H1 (cell line): ENCODE results near the gene NXPH4. TPM values are rescaled to one million over a fixed set of nuclear protein-coding genes. Genes with fewer than 3 reads are reported as not detected.

Experiments
- CTCF ChIA-PET: fragments of 300-600 bp; sonication (Branson Sonifier 250); formaldehyde crosslinking; loops from one replicate; lab custom pipeline; 2021; ENCODE audit not compliant: partially characterized antibody; lab: Charles Lee
- POLR2A ChIA-PET: fragments of 300-600 bp; sonication (Branson Sonifier 250); formaldehyde crosslinking; loops from one replicate; lab custom pipeline; 2021; ENCODE audit warnings: inconsistent platforms; ENCODE audit not compliant: partially characterized antibody; lab: Charles Lee
- DNase-seq, 2 experiments: peaks; one replicate each; pipeline versions ENCODE4 v3.0.0 to v3.0.0-alpha.2; 2010 to 2022; ENCODE audit warnings: low spot score in 2 of 2, low read depth in 1 of 2, mixed read lengths in 1 of 2
- FAIRE-seq: peaks from 2 replicates; lab custom pipeline; 2011; peaks lifted over from hg19 to GRCh38; lab: Jason Lieb, UNC
- H2AFZ ChIP-seq: 2 replicates; pipeline ENCODE4 v1.8.1; 2012; ENCODE audit warnings: low read length, inconsistent platforms
- H2AK5ac ChIP-seq: 2 replicates; pipeline ENCODE4 v1.6.1; 2013; ENCODE audit warnings: low read depth, low read length
- H2BK120ac ChIP-seq: replicated peaks from 2 replicates; pipeline ENCODE3; 2013; ENCODE audit warnings: low read depth, low read length, inconsistent platforms
- H2BK12ac ChIP-seq: 2 replicates; pipeline ENCODE4 v1.6.1; 2013; ENCODE audit warnings: low read depth, low read length
- H2BK15ac ChIP-seq: 2 replicates; pipeline ENCODE4 v1.6.1; 2013; ENCODE audit warnings: low read length
- H2BK20ac ChIP-seq: 2 replicates; pipeline ENCODE4 v1.6.1; 2013; ENCODE audit warnings: low read length
- H2BK5ac ChIP-seq: 2 replicates; pipeline ENCODE4 v1.6.1; 2013; ENCODE audit warnings: low read depth, low read length
- H3K14ac ChIP-seq: 2 replicates; pipeline ENCODE4 v1.6.1; 2013; ENCODE audit warnings: inconsistent platforms; ENCODE audit not compliant: insufficient read length
- H3K18ac ChIP-seq: 2 replicates; pipeline ENCODE4 v1.6.1; 2013; ENCODE audit warnings: low read length; ENCODE audit errors: extremely low read depth
- H3K23ac ChIP-seq: 2 replicates; pipeline ENCODE4 v1.6.1; 2013; ENCODE audit warnings: inconsistent platforms; ENCODE audit not compliant: insufficient read length
- H3K23me2 ChIP-seq: 2 replicates; pipeline ENCODE4 v1.6.1; 2013; ENCODE audit warnings: low read depth, low read length
- H3K27ac ChIP-seq: 2 replicates; pipeline ENCODE4 v1.6.1; 2011; ENCODE audit warnings: low read depth, low read length, inconsistent platforms
- H3K27me3 ChIP-seq, 4 experiments: replicated peaks in 1 of 4; 1 replicate in 1 of 4; 2 replicates in 3 of 4; pipeline versions ENCODE4 v1.6.1 to v1.8.1; 2011 to 2013; ENCODE audit warnings: low read length in 3 of 4, mild to moderate bottlenecking in 3 of 4, inconsistent platforms in 2 of 4, mixed read lengths in 2 of 4, moderate library complexity in 1 of 4; ENCODE audit not compliant: control insufficient read depth in 3 of 4, insufficient read depth in 3 of 4; ENCODE audit errors: extremely low read depth in 1 of 4
- H3K36me3 ChIP-seq, 4 experiments: 2 replicates each; pipeline versions ENCODE4 v1.6.1 to v1.8.1; 2011 to 2013; ENCODE audit warnings: mild to moderate bottlenecking in 4 of 4, low read length in 3 of 4, moderate library complexity in 2 of 4, control low read depth in 1 of 4, inconsistent platforms in 1 of 4; ENCODE audit not compliant: insufficient read depth in 4 of 4, control insufficient read depth in 2 of 4
- H3K4ac ChIP-seq: replicated peaks from 2 replicates; pipeline ENCODE3; 2013; ENCODE audit warnings: low read length, low read depth, mixed read lengths, inconsistent platforms; ENCODE audit not compliant: insufficient read length
- H3K4me1 ChIP-seq, 4 experiments: replicated peaks in 1 of 4; 1 replicate in 1 of 4; 2 replicates in 3 of 4; pipeline versions ENCODE4 v1.6.1 to v1.8.1; 2011 to 2013; ENCODE audit warnings: low read length in 3 of 4, inconsistent platforms in 2 of 4, mixed read lengths in 1 of 4; ENCODE audit not compliant: insufficient read depth in 4 of 4, control insufficient read depth in 3 of 4
- H3K4me2 ChIP-seq, 2 experiments: 2 replicates each; pipeline versions ENCODE4 v1.6.1 to v1.8.1; 2011 to 2013; ENCODE audit warnings: low read depth in 2 of 2, low read length in 2 of 2, control low read depth in 1 of 2, inconsistent platforms in 1 of 2, mild to moderate bottlenecking in 1 of 2; ENCODE audit not compliant: insufficient read depth in 1 of 2
- H3K4me3 ChIP-seq, 4 experiments: fragments of 200-600, 300-600 bp in 1 of 4; sonication (generic), shearing (Covaris generic), sonication (Bioruptor Twin) in 1 of 4; 2 replicates each; pipeline versions ENCODE4 v1.5.1 to v1.8.1; 2011 to 2016; ENCODE audit warnings: low read length in 4 of 4, low read depth in 3 of 4, control low read depth in 2 of 4, inconsistent platforms in 2 of 4, mild to moderate bottlenecking in 2 of 4, mixed read lengths in 1 of 4, moderate library complexity in 1 of 4; ENCODE audit not compliant: insufficient read depth in 2 of 4; ENCODE audit errors: extremely low read depth in 1 of 4
- H3K56ac ChIP-seq: replicated peaks from 2 replicates; pipeline ENCODE3; 2013; ENCODE audit warnings: low read depth, mild to moderate bottlenecking, mixed read lengths, low read length, inconsistent platforms; ENCODE audit not compliant: insufficient read length
- H3K79me1 ChIP-seq: 2 replicates; pipeline ENCODE4 v1.6.1; 2013; ENCODE audit warnings: low read depth, low read length, control low read depth
- H3K79me2 ChIP-seq, 2 experiments: 2 replicates each; pipeline versions ENCODE4 v1.6.1 to v1.8.1; 2012 to 2013; ENCODE audit warnings: low read length in 2 of 2, mild to moderate bottlenecking in 2 of 2, inconsistent platforms in 1 of 2; ENCODE audit not compliant: insufficient read depth in 2 of 2, control insufficient read depth in 1 of 2
- H3K9ac ChIP-seq, 4 experiments: replicated peaks in 1 of 4; 1 replicate in 1 of 4; 2 replicates in 3 of 4; pipeline versions ENCODE4 v1.6.1 to v1.8.1; 2011 to 2013; ENCODE audit warnings: low read depth in 3 of 4, low read length in 3 of 4, control low read depth in 2 of 4, mild to moderate bottlenecking in 2 of 4, moderate library complexity in 2 of 4, inconsistent platforms in 1 of 4; ENCODE audit errors: extremely low read depth in 1 of 4
- H3K9me3 ChIP-seq, 2 experiments: 2 replicates each; pipeline versions ENCODE4 v1.6.1 to v1.8.1; 2012 to 2013; ENCODE audit warnings: mild to moderate bottlenecking in 2 of 2, moderate library complexity in 2 of 2, control low read depth in 1 of 2, inconsistent platforms in 1 of 2, low read depth in 1 of 2, low read length in 1 of 2, mixed read lengths in 1 of 2; ENCODE audit not compliant: insufficient read depth in 2 of 2
- H4K20me1 ChIP-seq, 2 experiments: replicated peaks in 1 of 2; 2 replicates each; pipeline versions ENCODE3 to v1.8.1; 2011 to 2013; ENCODE audit warnings: inconsistent platforms in 2 of 2, low read length in 2 of 2, mild to moderate bottlenecking in 1 of 2; ENCODE audit not compliant: insufficient read depth in 2 of 2, control insufficient read depth in 1 of 2
- H4K5ac ChIP-seq: 2 replicates; pipeline ENCODE4 v1.6.1; 2013; ENCODE audit warnings: low read length, low read depth, mixed read lengths, inconsistent platforms; ENCODE audit not compliant: insufficient read length
- H4K8ac ChIP-seq: 2 replicates; pipeline ENCODE4 v1.8.0; 2013; ENCODE audit warnings: mild to moderate bottlenecking, moderate library complexity, low read length, inconsistent platforms; ENCODE audit not compliant: insufficient read depth; ENCODE audit errors: extremely low read depth
- H4K91ac ChIP-seq: replicated peaks from 2 replicates; pipeline ENCODE3; 2013; ENCODE audit warnings: low read length, mixed read lengths, inconsistent platforms; ENCODE audit not compliant: insufficient read length
- CHD2 ChIP-seq: IDR thresholded peaks from 2 replicates; pipeline ENCODE4 v1.6.1; 2012; ENCODE audit warnings: low read length, improper control_type of control experiment
- EGR1 ChIP-seq: IDR thresholded peaks from 2 replicates; pipeline ENCODE4 v1.6.1; 2011; ENCODE audit warnings: low read depth, low read length, borderline replicate concordance
- GABPA ChIP-seq: IDR thresholded peaks from 2 replicates; pipeline ENCODE4 v1.6.1; 2011; ENCODE audit warnings: mild to moderate bottlenecking, low read length, moderate library complexity, borderline replicate concordance; ENCODE audit not compliant: insufficient read depth
- POU5F1 ChIP-seq: IDR thresholded peaks from 2 replicates; pipeline ENCODE4 v1.6.1; 2011; ENCODE audit warnings: low read depth, mild to moderate bottlenecking, low read length, moderate library complexity
- RNF2 ChIP-seq: fragments of 200-900, 300-1000 bp; sonication (generic); IDR thresholded peaks from 2 replicates; pipeline ENCODE4 v1.7.1; 2016; ENCODE audit warnings: borderline replicate concordance, low read depth, mild to moderate bottlenecking, antibody characterized with exemption, low read length; ENCODE audit not compliant: poor library complexity, severe bottlenecking; ENCODE audit errors: missing control alignments
- RXRA ChIP-seq: IDR thresholded peaks from 2 replicates; pipeline ENCODE4 v1.6.1; 2011; ENCODE audit warnings: low read depth, mild to moderate bottlenecking, low read length, moderate library complexity; ENCODE audit not compliant: insufficient read depth
- SIRT6 ChIP-seq: IDR thresholded peaks from one replicate; pipeline ENCODE4 v1.7.1; 2012; ENCODE audit warnings: low read length, inconsistent platforms
- SP4 ChIP-seq: IDR thresholded peaks from 2 replicates; pipeline ENCODE4 v1.6.1; 2012; ENCODE audit warnings: low read length, inconsistent platforms
- TAF7 ChIP-seq: optimal IDR thresholded peaks from 2 replicates; pipeline ENCODE3; 2011; ENCODE audit warnings: low read depth, mild to moderate bottlenecking, inconsistent platforms, low read length, moderate library complexity, borderline replicate concordance
- USF2 ChIP-seq: IDR thresholded peaks from 2 replicates; pipeline ENCODE4 v1.6.1; 2011; ENCODE audit warnings: low read length, improper control_type of control experiment
- YY1 ChIP-seq: IDR thresholded peaks from 2 replicates; pipeline ENCODE4 v1.6.1; 2011; ENCODE audit warnings: low read depth, mild to moderate bottlenecking, low read length
- WGBS, 2 experiments: shearing (Covaris generic) in 1 of 2; methylation state at CpG; one replicate each; pipeline versions ENCODE4 v1.1.6 to v1.1.7; 2013 to 2015; ENCODE audit warnings: low lambda C conversion rate in 2 of 2, mixed read lengths in 2 of 2, inconsistent platforms in 1 of 2, low coverage in 1 of 2, missing lambda C conversion rate in 1 of 2; ENCODE audit not compliant: insufficient replicate concordance in 2 of 2, insufficient coverage in 1 of 2, insufficient read length in 1 of 2; ENCODE audit errors: extremely low coverage in 1 of 2, missing lambda C conversion rate in 1 of 2; 5-methylcytosine and 5-hydroxymethylcytosine counted together
- polyA plus RNA-seq, 7 experiments: library from polyadenylated mRNA; depleted of rRNA in 3 of 7; stranded (reverse) in 5 of 7; unstranded in 2 of 7; fragments of >200 nt in 5 of 7; fragments of 200-250 nt in 2 of 7; gene quantifications; 1 replicate in 5 of 7; 2 replicates in 1 of 7; 4 replicates in 1 of 7; pipeline versions ENCODE4 v1.2.1 to v1.2.3, GENCODE V29; 2011 to 2013; ENCODE audit warnings: missing spikeins in 2 of 7, mixed read lengths in 2 of 7
- total RNA-seq: library from RNA; stranded (reverse); fragmentation: NEBNext Ultra II Directional; extraction: Animal tissue kit (Norgen Biotek cat#: 25700); gene quantifications from 2 replicates; pipeline ENCODE4 v1.2.1, GENCODE V29; 2021

The NXPH4 gene
- total and polyA plus RNA-seq, 2 of the 8 experiments (the other 6 are each of a cell fraction or from before 2014, with no cell fraction given), result 0.92 to 1.7 TPM

- Histone ChIP-seq H2BK5ac (no peak overlapping the region), H2BK120ac (no peak overlapping the region), H3K4me2 (no peak overlapping the region), H2AFZ (no peak overlapping the region), H4K91ac (no peak overlapping the region), H3K79me1 (no peaks in the 10 kb centered on the region; the same call in 1 of the 2 replicates), H3K27me3 (no peaks in the 10 kb centered on the region), H4K5ac (no peak overlapping the region), H3K23ac (no peak overlapping the region), H3K23me2 (no peaks in the 10 kb centered on the region), H3K4ac (no peak overlapping the region), H3K56ac (no peak overlapping the region), H2BK20ac (no peak overlapping the region), H3K9ac (no peak overlapping the region), H3K79me2 (no peaks in the 10 kb centered on the region), H4K20me1 (peaks cover 10 to 26% of the 10 kb centered on the region in 2 experiments), H3K9me3 (no peaks in the 10 kb centered on the region), H3K14ac (no peak overlapping the region), H2BK15ac (no peak overlapping the region), H2BK12ac (no peak overlapping the region), H2AK5ac (no peak overlapping the region), H3K18ac (no peak overlapping the region), H3K27ac (no peak overlapping the region), H4K8ac (no peak overlapping the region), H3K4me3 (no peak overlapping the region), H3K36me3 (peaks cover 49 to 91% (median 85%) of the 10 kb centered on the region in 4 experiments), H3K4me1 (no peaks in the 10 kb centered on the region)
- 88% methylated on average over 13 of the region's 19 CpGs; no CpG with 5 or more reads in 1 of the 2 experiments for WGBS, 2 experiments
- ChIA-PET POLR2A (interaction anchor here (0.7 to 6.5 kb wide), 3 partner anchors 14 to 38 kb away, joined by 3 to 33 read pairs (median 5); partner anchors contain the start of gene SHMT2), CTCF (interaction anchor here (1.0 to 1.4 kb wide), 4 partner anchors 11 to 56 kb away, joined by 3 to 5 read pairs (median 3); no protein-coding TSS in a partner anchor)
- no peak for FAIRE-seq
- no peak for DNase-seq
- TF ChIP-seq SP4 (no peak), YY1 (no peak), SIRT6 (no peak), POU5F1 (no peak), CHD2 (no peak), TAF7 (no peak), RNF2 (no peak), RXRA (no peak), USF2 (no peak), GABPA (no peak), EGR1 (no peak)
Measured at GRCh38 chr12:57202321-57202720, 14.3 kb upstream of the NXPH4 start.
